ENCODE data around the gene FGFBP3. TPM values are rescaled to one million over a fixed set of nuclear protein-coding genes. Genes with fewer than 3 reads are reported as not detected.

The FGFBP3 gene
- total and polyA plus RNA-seq, 2 experiments from 2014 or later = 65.7 to 73.9 TPM

- Mint-ChIP-seq H3K9me3 (peaks cover 7% of the 10 kb centered on the region; the same call in 1 of the 3 replicates), H3K36me3 (ENCODE audit: low read depth) (peaks cover 2% of the 10 kb centered on the region; the same call in 1 of the 3 replicates), H3K27me3 (ENCODE audit: insufficient read depth, low read depth, poor library complexity) (no peaks in the 10 kb centered on the region), H3K4me3 (no peak overlapping the region), H3K4me1 (peaks cover 4% of the 10 kb centered on the region; the same call in 2 of the 3 replicates), H3K27ac (no peak overlapping the region)
- Histone ChIP-seq H3K4me2 (no peak overlapping the region), H3K4me1 (ENCODE audit: insufficient read depth) (no peaks in the 10 kb centered on the region), H4K20me1 (replicated peaks; ENCODE audit: insufficient read depth) (no peaks in the 10 kb centered on the region), H3K4me3 (no peak overlapping the region), H3K9me2 (ENCODE audit: insufficient read depth) (peaks cover 16% of the 10 kb centered on the region; the same call in 1 of the 2 replicates), H3K36me3 (ENCODE audit: insufficient read depth) (no peaks in the 10 kb centered on the region), H2AFZ (no peak overlapping the region), H3K27me3 (ENCODE audit: insufficient read depth) (no peaks in the 10 kb centered on the region), H3K79me2 (replicated peaks; ENCODE audit: insufficient read depth) (no peaks in the 10 kb centered on the region), H3K27ac (ENCODE audit: low read depth) (no peak overlapping the region), H3F3A (replicated peaks; ENCODE audit: low read depth) (no peaks in the 10 kb centered on the region)
- no peak for DNase-seq (ENCODE audit: low spot score)
- ATAC-seq = no peak
- no peak for TF ChIP-seq ZNF331 (CRISPR knock-in tag; IDR thresholded peaks at IDR 0.05; ENCODE audit: low read depth)
- TF ChIP-seq EZH2 (IDR thresholded peaks at IDR 0.05; ENCODE audit: low read depth, unreplicated experiment) = no peak
- TF ChIP-seq ZNF114 (CRISPR knock-in tag; IDR thresholded peaks at IDR 0.05) = no peak
- no peak for TF ChIP-seq JUNB (IDR thresholded peaks at IDR 0.05; ENCODE audit: unreplicated experiment)
- TF ChIP-seq CTCF (conservative IDR thresholded peaks at IDR 0.05; ENCODE audit: low read depth in 2 of 2) = no peak
- no peak for TF ChIP-seq POLR2AphosphoS5 (IDR thresholded peaks at IDR 0.05; ENCODE audit: low read depth)
- no peak for TF ChIP-seq STAT1 (IDR thresholded peaks at IDR 0.05; ENCODE audit: unreplicated experiment)
- no peak for TF ChIP-seq EZH2phosphoT487 (IDR thresholded peaks at IDR 0.05; ENCODE audit: unreplicated experiment)
- no peak for TF ChIP-seq ZNF462 (CRISPR knock-in tag; IDR thresholded peaks at IDR 0.05)
- TF ChIP-seq REST (IDR thresholded peaks at IDR 0.05; ENCODE audit: unreplicated experiment) = no peak
- no peak for TF ChIP-seq ETS1 (IDR thresholded peaks at IDR 0.05)
- TF ChIP-seq CREB1 (CRISPR knock-in tag; IDR thresholded peaks at IDR 0.05; ENCODE audit: low read depth) = no peak
- no peak for TF ChIP-seq NANOG (IDR thresholded peaks at IDR 0.05; ENCODE audit: borderline replicate concordance)
Measured at GRCh38 chr10:91896212-91896756, 13.0 kb downstream of the FGFBP3 start.

All from GM23338 (cell line).